HG03280 (cell line): ENCODE data around the gene BRWD1.
"Not testable (repeated sequence)": the region's sequence is repeated elsewhere in the genome, so short reads cannot be mapped to it uniquely, and the experiment has no call there.

ENCODE experiments used
- ATAC-seq: cut with Tn5 transposase; IDR thresholded peaks from one replicate; pipeline ENCODE4 v1.9.1; 2021; ENCODE audit warnings: mild to moderate bottlenecking, moderate library complexity; ENCODE audit not compliant: unreplicated experiment

Gene BRWD1

GRCh38 chr21:39288987-39289386 is 24.4 kb downstream of the BRWD1 start:
- ATAC-seq: no peak

- ATAC-seq: no peak
Measured at GRCh38 chr21:39282911-39283310, 30.5 kb downstream of the BRWD1 start.

- ATAC-seq: no peak
Measured at GRCh38 chr21:39281853-39282252, 31.6 kb downstream of the BRWD1 start.

GRCh38 chr21:39281207-39281606 is 32.2 kb downstream of the BRWD1 start:
- no peak for ATAC-seq

DNA sequence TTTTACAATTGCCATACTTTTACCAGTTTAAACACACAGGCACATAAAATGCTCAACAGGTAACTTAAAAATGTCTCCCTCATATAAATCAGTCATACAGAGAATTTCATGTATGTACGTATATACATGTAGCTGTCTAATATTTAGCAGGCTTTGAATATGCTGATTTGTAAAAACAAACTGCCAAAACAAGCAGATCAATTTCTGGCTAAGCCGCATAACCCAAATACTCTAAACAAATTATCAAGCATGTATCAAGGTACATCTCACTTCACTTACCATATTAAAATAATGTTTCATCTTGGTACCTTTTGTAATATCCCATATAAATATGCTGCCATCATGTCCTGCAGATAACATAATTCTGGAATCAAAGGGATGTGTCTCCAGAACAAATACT is 43.8 kb downstream of the BRWD1 start:
- ATAC-seq: no peak

DNA sequence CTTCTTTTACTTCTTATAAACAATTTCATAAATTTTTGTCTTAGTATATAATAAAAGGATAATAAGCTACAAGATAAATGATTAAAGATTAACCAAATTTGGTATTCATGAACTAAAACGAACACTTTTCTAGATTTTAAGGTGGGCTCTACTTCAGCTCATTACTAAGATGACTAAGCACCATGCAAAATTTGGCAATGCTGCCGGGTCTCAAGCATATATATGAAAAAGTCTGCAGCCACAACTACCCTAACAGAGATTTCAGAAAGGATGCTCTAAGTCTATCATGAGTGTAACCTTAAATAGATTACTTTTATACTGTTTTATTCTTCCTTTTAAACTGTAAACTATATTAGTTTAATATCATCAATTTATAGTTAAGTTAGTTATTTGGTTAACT is 47.8 kb downstream of the BRWD1 start:
- no peak for ATAC-seq

- ATAC-seq: no peak
Measured at GRCh38 chr21:39263372-39263771, 50.1 kb downstream of the BRWD1 start.

DNA sequence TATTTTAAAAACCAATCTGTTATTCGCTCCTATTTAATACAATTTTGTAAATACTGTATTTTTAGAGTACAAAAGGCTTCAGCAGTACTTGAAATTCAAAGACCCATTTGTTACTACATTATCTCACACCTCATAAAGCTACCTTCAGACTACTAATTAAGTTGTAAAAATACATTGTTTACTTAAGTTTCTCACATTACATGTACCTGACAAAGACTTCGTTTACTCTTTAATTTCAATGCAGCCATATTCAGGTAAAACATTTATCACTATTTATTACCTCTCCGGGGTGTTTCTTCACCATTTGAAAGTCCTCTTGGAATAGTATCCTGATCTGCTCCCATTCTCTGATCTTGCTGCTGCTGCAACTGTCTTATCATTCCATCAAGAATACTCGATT is 55.2 kb downstream of the BRWD1 start:
- ATAC-seq: no peak

DNA sequence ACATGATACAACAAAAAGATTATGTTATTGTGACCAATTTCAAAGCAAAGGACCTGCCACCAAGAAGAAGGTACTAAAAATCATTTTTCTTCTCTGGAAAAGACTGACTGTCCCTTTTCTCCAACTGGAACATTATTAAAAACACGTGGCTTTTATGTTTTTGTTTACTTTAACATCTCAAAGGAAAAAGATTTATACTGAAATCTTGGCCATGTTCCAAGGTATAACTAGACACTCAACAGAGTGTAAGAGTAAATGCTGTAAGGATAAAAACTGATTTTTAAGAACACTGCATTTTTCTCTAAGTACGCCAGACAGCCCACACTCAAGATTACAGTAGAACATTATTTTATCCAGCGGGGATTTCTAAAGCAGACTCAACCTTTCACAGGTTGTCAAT is 62.1 kb downstream of the BRWD1 start:
- no peak for ATAC-seq

GRCh38 chr21:39238275-39238674 is 75.2 kb downstream of the BRWD1 start:
- ATAC-seq: no peak

- no peak for ATAC-seq
Measured at GRCh38 chr21:39232861-39233291, 80.6 kb downstream of the BRWD1 start.

DNA sequence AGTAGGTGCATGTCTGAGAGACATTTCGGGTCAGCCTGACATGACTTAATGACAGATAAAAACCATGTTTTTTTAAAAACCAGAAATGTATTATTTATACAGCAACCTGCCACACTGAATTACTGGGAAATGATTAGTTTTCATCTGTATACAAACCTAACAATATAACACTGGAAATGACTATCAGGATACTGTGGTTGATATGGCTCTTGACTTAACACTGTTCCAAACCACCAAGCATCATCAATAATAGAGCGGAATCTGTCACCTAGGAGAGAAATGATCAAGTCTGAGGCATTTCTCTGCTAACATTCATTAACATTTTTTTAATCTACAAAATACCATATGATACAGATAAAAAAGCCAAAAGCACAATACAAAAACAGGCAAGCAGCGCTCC is 88.5 kb downstream of the BRWD1 start:
- no peak for ATAC-seq

- ATAC-seq: no peak
Measured at GRCh38 chr21:39221997-39222486, 91.4 kb downstream of the BRWD1 start.

- no peak for ATAC-seq
Measured at GRCh38 chr21:39221282-39221996, 92.0 kb downstream of the BRWD1 start.

DNA sequence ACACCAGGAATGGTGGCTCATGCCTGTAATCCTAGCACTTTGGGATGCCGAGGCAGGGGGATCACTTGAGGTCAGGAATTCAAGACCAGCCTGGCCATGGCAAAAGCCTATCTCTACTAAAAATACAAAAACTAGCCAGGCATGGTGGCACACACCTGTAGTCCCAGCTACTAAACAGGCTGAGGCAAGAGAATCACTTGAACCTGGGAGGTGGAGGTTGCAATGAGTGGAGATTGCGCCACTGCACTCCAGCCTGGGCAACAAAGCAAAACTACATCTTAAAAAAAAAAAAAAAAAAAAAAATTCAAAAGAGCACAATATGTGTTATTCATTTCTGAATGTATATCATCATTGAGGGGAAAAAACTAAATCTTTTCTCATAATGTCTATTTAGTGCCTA is 92.6 kb downstream of the BRWD1 start:
- not testable (repeated sequence) for ATAC-seq

DNA sequence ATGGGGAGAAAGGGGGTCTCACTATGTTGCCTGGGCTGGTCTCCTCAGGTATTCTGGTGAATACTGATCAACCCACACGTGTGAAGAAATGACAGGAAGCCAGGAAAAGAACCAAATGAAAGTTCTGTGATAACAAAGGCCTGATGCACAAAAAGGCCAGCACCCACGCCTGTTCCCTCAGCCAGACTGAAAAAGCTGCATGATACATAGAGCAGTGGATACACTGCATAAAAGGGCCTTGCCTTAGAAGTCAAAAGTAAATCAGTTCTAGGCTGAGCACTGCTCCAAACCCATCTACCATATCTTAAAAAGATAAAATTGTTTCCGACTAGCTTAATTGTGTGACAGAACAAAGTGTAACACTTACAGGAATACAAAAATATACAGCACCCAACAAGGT is 93.3 kb downstream of the BRWD1 start:
- no peak for ATAC-seq

GRCh38 chr21:39218082-39218409 is 95.4 kb downstream of the BRWD1 start:
- no peak for ATAC-seq

GRCh38 chr21:39217356-39218081 is 95.9 kb downstream of the BRWD1 start:
- ATAC-seq: no peak

DNA sequence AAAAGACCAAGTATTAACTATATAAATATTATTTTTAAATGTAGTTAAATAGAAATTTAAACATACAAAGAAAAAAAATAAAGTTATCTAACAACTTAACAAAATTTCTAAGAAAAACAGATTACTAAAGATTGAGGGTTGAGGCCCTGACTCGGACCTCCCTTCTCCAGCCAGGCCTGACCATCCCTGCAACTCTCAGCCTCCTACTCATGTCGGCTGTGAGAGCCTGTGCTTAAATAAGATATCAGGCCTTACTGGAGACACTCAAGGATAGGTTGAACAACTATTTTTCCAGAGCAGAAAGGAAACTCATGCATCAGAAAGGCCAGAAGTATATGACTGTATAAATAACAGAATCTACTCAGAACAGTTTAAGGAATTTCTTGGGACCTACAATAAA is 97.1 kb downstream of the BRWD1 start:
- no peak for ATAC-seq

- ATAC-seq: no peak
Measured at GRCh38 chr21:39215078-39215477, 98.4 kb downstream of the BRWD1 start.

GRCh38 chr21:39209334-39209688 is 104.1 kb downstream of the BRWD1 start:
- ATAC-seq: no peak

DNA sequence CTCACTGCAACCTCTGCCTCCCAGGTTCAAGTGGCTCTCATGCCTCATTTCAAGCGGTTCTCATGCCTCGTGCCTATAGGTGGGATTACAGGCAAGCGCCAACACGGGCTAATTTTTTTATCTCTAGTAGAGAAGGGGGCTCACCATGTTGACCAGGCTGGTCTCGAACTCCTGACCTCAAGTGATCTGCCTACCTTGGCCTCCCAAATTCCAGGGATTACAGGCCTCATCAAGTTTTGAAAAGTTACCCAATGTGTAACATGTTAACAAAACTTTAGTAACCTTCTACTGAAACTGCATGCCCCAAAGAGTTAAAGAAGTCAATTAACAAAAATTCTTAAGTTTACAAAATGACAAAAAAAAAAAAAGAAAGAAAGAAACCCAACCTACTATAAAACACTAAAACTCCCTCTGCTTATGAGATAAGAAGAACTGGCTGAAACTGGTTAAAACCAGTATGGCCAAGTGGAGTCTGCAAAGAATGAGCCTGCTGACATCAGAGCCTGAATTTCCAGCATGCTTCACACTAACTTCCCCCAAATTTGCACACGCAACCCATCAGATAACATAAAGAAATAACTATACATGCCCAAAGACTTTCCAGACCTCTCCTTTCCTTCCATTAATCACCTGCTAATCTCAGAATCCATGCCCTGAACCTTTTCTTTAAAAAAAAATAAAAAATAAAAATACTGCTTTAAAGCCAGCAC is 104.7 kb downstream of the BRWD1 start:
- ATAC-seq: no peak
